HG02970 (cell line): ENCODE results near the gene SLC29A3.

Experiments used
- ATAC-seq: cut with Tn5 transposase; IDR thresholded peaks from one replicate; pipeline ENCODE4 v1.9.1; 2021; ENCODE audit warnings: mild to moderate bottlenecking, moderate library complexity, moderate number of reproducible peaks; ENCODE audit not compliant: unreplicated experiment, low FRiP score

The SLC29A3 gene

GRCh38 chr10:71406878-71407277 lies 87.8 kb downstream of the SLC29A3 start:
- no peak for ATAC-seq

GRCh38 chr10:71408436-71409225 lies 89.6 kb downstream of the SLC29A3 start:
- ATAC-seq: no peak

GRCh38 chr10:71409516-71410104 lies 90.6 kb downstream of the SLC29A3 start:
- ATAC-seq: no peak
